Colonic mucosa (tissue), 4 donors: ENCODE measurements around the gene BCAS3. TPM values are rescaled to one million over a fixed set of nuclear protein-coding genes. Genes with fewer than 3 reads are reported as not detected.

Experiments used
- DNase-seq: peaks from one replicate; pipeline ENCODE4 v3.0.0-alpha.2; 2020
- H3K27ac ChIP-seq: fragments of 200-600 bp; one replicate; pipeline ENCODE4 v1.8.0; 2021
- H3K27me3 ChIP-seq: fragments of 200-600 bp; one replicate; pipeline ENCODE4 v1.8.0; 2021
- H3K36me3 ChIP-seq: fragments of 200-600 bp; one replicate; pipeline ENCODE4 v1.8.0; 2021
- H3K4me1 ChIP-seq: fragments of 200-600 bp; one replicate; pipeline ENCODE4 v1.8.0; 2021; ENCODE audit warnings: mild to moderate bottlenecking
- H3K4me3 ChIP-seq: fragments of 200-600 bp; one replicate; pipeline ENCODE4 v1.8.0; 2021
- H3K9ac ChIP-seq, 2 donors: one replicate each; pipeline ENCODE4 v1.7.0; 2013; ENCODE audit warnings: control low read depth in 2 of 2, low read depth in 2 of 2, low read length in 2 of 2
- H3K9me3 ChIP-seq: fragments of 200-600 bp; one replicate; pipeline ENCODE4 v1.8.0; 2021
- intact Hi-C: fragments of 100-400 bp; cut with DNase I; formaldehyde crosslinking; loops from one replicate; pipeline ENCODE4 v1.14.1; 2022
- total RNA-seq, 2 donors: library from RNA; stranded (reverse); fragmentation: NEBNext Ultra II Directional in 1 of 2; extraction: Animal tissue kit (Norgen Biotek cat#: 25700) in 1 of 2; gene quantifications; one replicate each; pipeline ENCODE4 v1.2.1, GENCODE V29; 2021
- TF ChIP-seq, protein P1 (sequence below): fragments of 200-600 bp; IDR thresholded peaks from one replicate; pipeline ENCODE4 v1.8.0; 2022; ENCODE audit warnings: antibody characterized with exemption, mild to moderate bottlenecking
- donor health status: healthy.
- donor health status: DM: no; HTN: no; CAD: no.
- donor health status: DM: no; HTN: no; CAD: no.

Gene BCAS3
- total RNA-seq, 2 donors from 2014 or later = 11.0 to 17.8 TPM

DNA sequence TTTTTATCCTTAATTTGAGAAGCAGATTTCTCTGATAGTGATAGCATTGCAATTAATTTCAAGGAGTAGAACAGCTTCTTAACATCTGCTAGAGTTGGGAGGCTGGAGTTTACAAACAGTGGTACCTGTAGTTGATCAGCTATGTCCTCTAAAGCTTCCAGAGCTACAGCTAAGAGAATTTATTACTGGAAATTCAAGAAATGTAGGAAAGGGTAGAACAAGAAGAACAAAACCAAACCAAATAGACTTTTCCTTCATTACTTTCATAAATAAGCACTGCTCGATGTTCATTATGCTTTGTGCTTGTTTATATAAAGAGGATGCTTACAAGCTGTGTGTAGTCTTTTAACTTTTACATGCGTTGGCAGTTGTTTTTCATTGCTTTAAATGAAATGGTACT, 388.4 kb downstream of the BCAS3 start:
- Histone ChIP-seq H3K36me3 (no peaks in the 10 kb centered on the region), H3K27ac (no peak overlapping the region), H3K4me1 (no peaks in the 10 kb centered on the region), H3K27me3 (no peaks in the 10 kb centered on the region), H3K4me3 (no peak overlapping the region), H3K9ac (no peak overlapping the region), H3K9me3 (no peaks in the 10 kb centered on the region)
- TF ChIP-seq, protein P1, sequence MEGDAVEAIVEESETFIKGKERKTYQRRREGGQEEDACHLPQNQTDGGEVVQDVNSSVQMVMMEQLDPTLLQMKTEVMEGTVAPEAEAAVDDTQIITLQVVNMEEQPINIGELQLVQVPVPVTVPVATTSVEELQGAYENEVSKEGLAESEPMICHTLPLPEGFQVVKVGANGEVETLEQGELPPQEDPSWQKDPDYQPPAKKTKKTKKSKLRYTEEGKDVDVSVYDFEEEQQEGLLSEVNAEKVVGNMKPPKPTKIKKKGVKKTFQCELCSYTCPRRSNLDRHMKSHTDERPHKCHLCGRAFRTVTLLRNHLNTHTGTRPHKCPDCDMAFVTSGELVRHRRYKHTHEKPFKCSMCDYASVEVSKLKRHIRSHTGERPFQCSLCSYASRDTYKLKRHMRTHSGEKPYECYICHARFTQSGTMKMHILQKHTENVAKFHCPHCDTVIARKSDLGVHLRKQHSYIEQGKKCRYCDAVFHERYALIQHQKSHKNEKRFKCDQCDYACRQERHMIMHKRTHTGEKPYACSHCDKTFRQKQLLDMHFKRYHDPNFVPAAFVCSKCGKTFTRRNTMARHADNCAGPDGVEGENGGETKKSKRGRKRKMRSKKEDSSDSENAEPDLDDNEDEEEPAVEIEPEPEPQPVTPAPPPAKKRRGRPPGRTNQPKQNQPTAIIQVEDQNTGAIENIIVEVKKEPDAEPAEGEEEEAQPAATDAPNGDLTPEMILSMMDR = no peak
- intact Hi-C loops = no loop called here
- DNase-seq = no peak

- intact Hi-C loops = no loop called here
- H3K9ac ChIP-seq = no peak overlapping the region
- TF ChIP-seq, protein P1 = no peak
- H3K36me3 ChIP-seq = no peaks in the 10 kb centered on the region
- no peaks in the 10 kb centered on the region for H3K4me1 ChIP-seq
- no peaks in the 10 kb centered on the region for H3K27me3 ChIP-seq
- no peaks in the 10 kb centered on the region for H3K9me3 ChIP-seq
- H3K27ac ChIP-seq = no peak overlapping the region
- DNase-seq = no peak
- H3K4me3 ChIP-seq = no peak overlapping the region
These were observed 393.0 kb downstream of the BCAS3 start for GRCh38 chr17:61070649-61071048.

DNA sequence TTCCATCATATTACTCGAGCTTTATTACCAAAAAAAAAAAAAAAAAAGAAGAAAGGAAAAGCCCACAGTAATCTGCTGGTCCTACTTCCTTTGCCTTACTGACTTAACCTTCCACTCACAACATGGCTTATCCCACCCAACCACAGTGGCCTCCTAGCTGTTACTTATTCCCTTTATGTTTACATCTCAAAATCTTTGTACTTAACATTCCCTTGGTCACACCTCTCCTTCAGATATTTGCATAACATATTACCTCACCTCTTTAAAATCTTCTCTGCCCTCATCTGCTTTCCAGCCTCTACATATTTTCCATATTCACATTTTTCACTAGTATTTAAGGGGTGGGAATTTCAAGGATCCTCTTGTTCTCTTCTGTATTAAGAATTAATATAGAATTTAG, 395.0 kb downstream of the BCAS3 start:
- intact Hi-C loops = no loop called here
- H3K27me3 ChIP-seq = no peaks in the 10 kb centered on the region
- H3K27ac ChIP-seq = no peak overlapping the region
- H3K9ac ChIP-seq = no peak overlapping the region
- no peaks in the 10 kb centered on the region for H3K9me3 ChIP-seq
- no peaks in the 10 kb centered on the region for H3K36me3 ChIP-seq
- TF ChIP-seq, protein P1 = no peak
- H3K4me1 ChIP-seq = no peaks in the 10 kb centered on the region
- H3K4me3 ChIP-seq = no peak overlapping the region
- no peak for DNase-seq

DNA sequence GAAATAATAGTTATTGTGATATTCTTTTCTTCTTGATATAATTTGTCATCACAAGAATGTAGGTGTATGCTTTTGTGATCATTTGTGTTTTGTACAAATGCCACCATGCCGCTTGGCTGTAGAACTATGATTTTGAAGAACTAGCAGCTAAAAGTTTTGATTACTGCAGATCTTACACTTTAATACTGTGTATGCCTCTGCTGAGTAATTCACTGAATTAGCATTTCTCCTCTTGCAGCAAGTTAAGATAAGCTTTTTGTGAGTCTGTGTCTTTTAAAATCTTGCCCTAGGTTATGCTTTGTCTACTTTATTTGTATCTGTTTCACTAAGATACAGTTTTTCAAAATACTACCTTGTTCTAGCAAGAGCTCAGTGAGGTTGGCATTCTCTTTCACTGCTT, 395.5 kb downstream of the BCAS3 start:
- H3K27ac ChIP-seq = no peak overlapping the region
- no peaks in the 10 kb centered on the region for H3K9me3 ChIP-seq
- intact Hi-C loops = no loop called here
- TF ChIP-seq, protein P1 = no peak
- no peak overlapping the region for H3K4me3 ChIP-seq
- H3K9ac ChIP-seq = no peak overlapping the region
- no peaks in the 10 kb centered on the region for H3K27me3 ChIP-seq
- no peaks in the 10 kb centered on the region for H3K36me3 ChIP-seq
- no peak for DNase-seq
- H3K4me1 ChIP-seq = no peaks in the 10 kb centered on the region

- intact Hi-C loops = no loop called here
- Histone ChIP-seq H3K9me3 (no peaks in the 10 kb centered on the region), H3K36me3 (no peaks in the 10 kb centered on the region), H3K4me3 (no peak overlapping the region), H3K9ac (no peak overlapping the region), H3K4me1 (no peaks in the 10 kb centered on the region), H3K27me3 (no peaks in the 10 kb centered on the region), H3K27ac (no peak overlapping the region)
- TF ChIP-seq, protein P1 = no peak
- no peak for DNase-seq
These were observed 396.3 kb downstream of the BCAS3 start for GRCh38 chr17:61073799-61074513.
